ENCODE data around the gene NTRK2.

The NTRK2 gene

DNA sequence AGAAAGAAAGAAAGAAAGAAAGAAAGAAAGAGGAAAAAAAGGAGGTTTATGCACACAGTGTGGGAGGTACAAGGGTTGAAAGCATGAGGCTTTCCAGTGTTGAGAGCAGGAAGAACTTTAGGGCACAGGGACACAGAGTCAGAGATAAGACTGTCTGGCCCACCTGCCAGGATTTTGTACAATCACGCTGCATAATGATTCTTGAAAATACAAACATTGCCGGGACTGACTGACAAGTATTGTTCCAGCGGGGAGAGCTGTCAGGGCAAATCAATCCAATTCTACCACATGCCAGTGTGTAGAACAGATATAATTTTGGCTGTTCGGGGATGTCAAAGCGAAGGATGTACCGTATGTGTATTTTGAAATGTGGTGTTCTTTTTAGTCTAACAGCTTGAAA is 254.7 kb downstream of the NTRK2 start:
- Histone ChIP-seq H3K4me1 (ENCODE audit: insufficient read depth, low read length) (peaks cover 36% of the 10 kb centered on the region), H3K36me3 (ENCODE audit: insufficient read depth, low read length) (no peaks in the 10 kb centered on the region), H3K27me3 (ENCODE audit: insufficient read depth, low read length) (no peaks in the 10 kb centered on the region), H2AFZ (ENCODE audit: low read depth, low read length) (no peak overlapping the region), H3K4me3 (ENCODE audit: low read length) (no peak overlapping the region), H3K9me3 (ENCODE audit: low read length) (no peaks in the 10 kb centered on the region)

DNA sequence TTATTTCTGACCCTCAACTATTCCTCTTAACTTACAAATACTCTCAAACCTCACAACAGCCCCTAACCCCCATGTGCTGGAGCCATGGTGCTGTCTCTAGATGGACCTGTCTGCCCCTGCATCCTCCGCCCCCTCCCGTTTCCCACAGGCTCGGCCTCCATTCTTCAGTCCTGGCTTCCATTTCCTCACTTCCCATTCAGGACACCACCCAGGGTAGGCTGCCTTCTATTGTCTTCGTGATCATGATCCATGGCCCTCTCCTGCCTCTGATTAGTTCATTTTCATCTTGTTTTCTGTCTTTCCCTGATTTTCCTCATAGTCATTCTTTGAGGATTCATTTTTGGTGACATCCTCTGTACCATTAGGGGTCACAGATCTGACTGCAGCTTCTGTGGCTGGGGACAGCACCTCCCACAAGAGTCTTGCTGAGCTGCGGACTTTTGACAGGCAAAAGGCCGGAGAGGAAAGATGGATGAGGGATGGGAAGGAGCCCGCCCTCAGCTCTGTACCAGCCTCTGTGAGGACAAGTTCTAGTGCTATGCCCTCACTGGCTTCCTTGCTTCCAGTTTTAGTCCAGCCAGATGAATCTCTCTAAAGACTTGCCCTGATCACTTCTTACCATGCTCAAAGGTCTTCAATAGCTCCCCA is 255.8 kb downstream of the NTRK2 start:
- H3K36me3 ChIP-seq (ENCODE audit: insufficient read depth, low read length), result no peaks in the 10 kb centered on the region
- H2AFZ ChIP-seq (ENCODE audit: low read depth, low read length), result no peak overlapping the region
- peaks cover 36% of the 10 kb centered on the region for H3K4me1 ChIP-seq (ENCODE audit: insufficient read depth, low read length)
- no peak overlapping the region for H3K4me3 ChIP-seq (ENCODE audit: low read length)
- H3K27me3 ChIP-seq (ENCODE audit: insufficient read depth, low read length), result no peaks in the 10 kb centered on the region
- no peaks in the 10 kb centered on the region for H3K9me3 ChIP-seq (ENCODE audit: low read length)

DNA sequence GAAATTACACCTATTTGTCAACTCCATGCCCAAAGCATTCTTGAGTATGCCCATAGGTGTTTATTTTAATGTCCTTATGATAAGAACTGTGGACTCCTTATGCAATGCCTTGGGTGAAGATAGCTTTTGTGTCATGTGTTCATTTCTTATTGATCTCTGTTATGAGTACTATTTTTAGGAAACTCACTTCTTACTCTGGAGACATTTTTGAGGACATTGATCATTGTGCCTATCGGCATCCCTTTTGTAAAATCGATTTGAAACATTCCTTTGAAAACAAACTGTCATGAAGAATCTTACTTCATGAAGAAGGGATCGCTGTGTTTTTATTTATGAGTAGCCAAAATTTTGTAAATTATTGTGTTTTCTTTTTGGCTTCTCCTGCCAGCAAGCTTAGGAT is 257.3 kb downstream of the NTRK2 start:
- Histone ChIP-seq H3K9me3 (ENCODE audit: low read length) (no peaks in the 10 kb centered on the region), H3K27me3 (ENCODE audit: insufficient read depth, low read length) (no peaks in the 10 kb centered on the region), H3K36me3 (ENCODE audit: insufficient read depth, low read length) (no peaks in the 10 kb centered on the region), H3K4me1 (ENCODE audit: insufficient read depth, low read length) (peaks cover 36% of the 10 kb centered on the region), H3K4me3 (ENCODE audit: low read length) (no peak overlapping the region), H2AFZ (ENCODE audit: low read depth, low read length) (no peak overlapping the region)

DNA sequence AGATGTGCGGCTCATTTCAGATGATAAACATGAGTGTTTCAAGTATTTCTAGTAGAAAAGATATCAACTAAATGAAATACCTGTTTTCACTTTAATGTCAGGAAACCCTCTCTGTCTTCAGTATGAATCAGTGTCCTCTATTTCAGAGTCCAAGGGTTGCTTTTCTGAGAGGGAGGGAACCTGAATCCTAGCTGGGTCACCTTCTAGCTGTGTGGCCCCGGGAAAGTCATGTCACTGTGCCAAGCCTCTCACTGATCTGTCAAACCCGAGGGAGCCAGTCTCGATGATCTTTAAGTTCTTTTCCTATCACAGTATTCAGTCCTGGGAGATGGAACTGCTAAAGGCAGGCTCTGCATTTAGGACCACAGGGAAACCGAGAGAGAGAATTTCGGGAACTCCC is 258.9 kb downstream of the NTRK2 start:
- no peaks in the 10 kb centered on the region for H3K27me3 ChIP-seq (ENCODE audit: insufficient read depth, low read length)
- H3K4me1 ChIP-seq (ENCODE audit: insufficient read depth, low read length), result peaks cover 34% of the 10 kb centered on the region
- H3K36me3 ChIP-seq (ENCODE audit: insufficient read depth, low read length), result no peaks in the 10 kb centered on the region
- H2AFZ ChIP-seq (ENCODE audit: low read depth, low read length), result no peak overlapping the region
- no peak overlapping the region for H3K4me3 ChIP-seq (ENCODE audit: low read length)
- H3K9me3 ChIP-seq (ENCODE audit: low read length), result no peaks in the 10 kb centered on the region

DNA sequence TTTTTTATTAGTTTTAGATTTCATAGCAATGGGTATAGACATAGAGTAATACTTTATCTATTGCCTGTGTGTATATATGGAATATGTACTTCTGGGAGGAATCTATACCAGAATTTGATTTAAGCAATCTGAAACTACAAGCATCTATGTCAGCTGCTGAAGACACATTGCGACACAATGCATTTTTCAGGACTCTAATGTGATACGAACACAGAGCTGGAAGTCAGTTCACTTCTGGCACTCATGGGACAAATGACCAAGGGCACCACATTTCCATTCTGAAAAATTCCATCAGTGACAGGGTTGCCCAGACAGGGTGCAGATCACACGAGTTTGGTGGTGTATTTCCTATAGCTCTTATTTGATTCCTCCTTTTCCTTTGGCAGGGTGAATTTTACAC is 259.5 kb downstream of the NTRK2 start:
- H2AFZ ChIP-seq (ENCODE audit: low read depth, low read length), result no peak overlapping the region
- no peaks in the 10 kb centered on the region for H3K27me3 ChIP-seq (ENCODE audit: insufficient read depth, low read length)
- H3K36me3 ChIP-seq (ENCODE audit: insufficient read depth, low read length), result peaks cover 2% of the 10 kb centered on the region
- H3K4me1 ChIP-seq (ENCODE audit: insufficient read depth, low read length), result peaks cover 28% of the 10 kb centered on the region
- no peaks in the 10 kb centered on the region for H3K9me3 ChIP-seq (ENCODE audit: low read length)
- no peak overlapping the region for H3K4me3 ChIP-seq (ENCODE audit: low read length)

DNA sequence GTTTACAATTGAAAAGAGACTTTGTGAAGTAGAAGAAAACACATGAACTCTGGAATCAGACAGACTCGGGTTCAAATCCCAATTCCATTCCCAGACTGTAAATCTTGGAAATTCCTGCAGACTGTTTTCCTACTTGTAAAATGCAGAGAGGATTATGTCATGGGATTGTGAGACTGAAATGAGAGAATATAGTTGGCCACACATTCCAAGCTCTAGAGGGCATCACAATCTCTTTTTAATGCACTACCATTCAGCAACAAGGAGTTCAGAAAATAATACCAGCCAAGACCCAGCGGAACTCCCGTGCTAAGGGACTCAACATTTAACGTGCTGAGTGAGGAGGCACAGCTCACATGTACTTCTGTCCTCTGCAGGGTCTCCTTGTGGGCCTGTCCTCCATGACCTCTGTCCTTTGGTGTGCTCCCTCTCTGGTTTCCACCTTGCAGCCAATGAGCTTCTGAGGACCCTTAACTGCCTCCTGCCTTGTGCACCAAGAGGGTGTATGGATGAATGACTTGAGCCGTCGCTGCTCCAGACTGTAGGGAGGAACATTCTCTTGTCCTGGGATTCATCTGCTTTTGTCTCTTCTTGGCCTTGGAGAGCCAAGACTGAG is 263.5 kb downstream of the NTRK2 start:
- Histone ChIP-seq H3K36me3 (ENCODE audit: insufficient read depth, low read length) (peaks cover 3% of the 10 kb centered on the region), H3K4me3 (ENCODE audit: low read length) (no peak overlapping the region), H3K4me1 (ENCODE audit: insufficient read depth, low read length) (peaks cover 45% of the 10 kb centered on the region), H3K27me3 (ENCODE audit: insufficient read depth, low read length) (no peaks in the 10 kb centered on the region), H2AFZ (ENCODE audit: low read depth, low read length) (no peak overlapping the region), H3K9me3 (ENCODE audit: low read length) (no peaks in the 10 kb centered on the region)

DNA sequence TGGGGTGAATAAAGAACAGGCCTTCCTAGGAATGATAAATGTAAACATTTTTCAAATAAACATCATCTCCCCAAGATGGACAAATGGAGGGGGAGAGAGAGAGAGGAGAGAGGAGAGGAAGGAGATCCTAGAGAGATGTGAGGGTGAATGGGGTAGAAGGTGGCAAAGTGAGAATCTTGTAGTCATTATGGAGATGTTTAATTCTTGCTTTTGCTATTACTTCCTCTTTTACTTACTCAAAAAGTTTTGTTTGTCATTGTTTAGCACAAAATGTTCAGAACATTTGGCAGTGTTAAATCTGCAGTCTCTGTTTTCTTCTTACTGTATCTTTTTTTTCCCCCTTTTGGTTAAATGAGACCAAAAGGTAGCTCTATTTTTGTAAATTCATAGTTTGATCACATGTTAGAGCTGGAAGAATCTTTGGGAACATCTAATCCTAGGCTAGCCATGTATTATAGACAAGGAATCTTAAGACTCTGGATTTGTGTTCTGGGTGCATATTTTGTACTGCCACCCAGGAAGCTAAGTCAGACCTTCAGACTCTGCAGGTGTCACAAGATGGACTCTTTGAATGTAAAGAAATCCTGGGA is 266.1 kb downstream of the NTRK2 start:
- peaks cover 3% of the 10 kb centered on the region for H3K36me3 ChIP-seq (ENCODE audit: insufficient read depth, low read length)
- no peaks in the 10 kb centered on the region for H3K9me3 ChIP-seq (ENCODE audit: low read length)
- H3K4me1 ChIP-seq (ENCODE audit: insufficient read depth, low read length), result peaks cover 48% of the 10 kb centered on the region
- H2AFZ ChIP-seq (ENCODE audit: low read depth, low read length), result no peak overlapping the region
- no peak overlapping the region for H3K4me3 ChIP-seq (ENCODE audit: low read length)
- H3K27me3 ChIP-seq (ENCODE audit: insufficient read depth, low read length), result no peaks in the 10 kb centered on the region

DNA sequence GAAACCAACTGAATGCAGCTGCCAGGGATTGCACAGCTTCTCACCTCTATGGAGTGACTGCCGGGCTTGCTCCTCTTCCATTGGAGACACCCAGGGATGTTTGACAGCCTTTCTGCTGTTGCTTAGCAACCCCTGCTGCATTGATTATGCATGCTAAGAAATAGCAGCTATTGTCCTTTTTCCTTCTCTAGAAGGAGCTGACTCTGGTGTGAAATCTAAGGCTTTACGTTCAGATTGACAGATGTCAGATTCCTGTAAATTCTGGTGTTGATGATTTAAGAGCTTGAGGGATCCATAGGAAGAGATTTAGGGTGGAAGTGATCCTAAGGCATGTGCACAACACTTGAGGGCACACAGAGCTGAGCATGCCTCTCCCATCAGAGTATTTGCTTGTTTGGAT is 267.7 kb downstream of the NTRK2 start:
- no peak overlapping the region for H2AFZ ChIP-seq (ENCODE audit: low read depth, low read length)
- H3K9me3 ChIP-seq (ENCODE audit: low read length), result no peaks in the 10 kb centered on the region
- H3K4me3 ChIP-seq (ENCODE audit: low read length), result no peak overlapping the region
- peaks cover 48% of the 10 kb centered on the region for H3K4me1 ChIP-seq (ENCODE audit: insufficient read depth, low read length)
- no peaks in the 10 kb centered on the region for H3K27me3 ChIP-seq (ENCODE audit: insufficient read depth, low read length)
- peaks cover 3% of the 10 kb centered on the region for H3K36me3 ChIP-seq (ENCODE audit: insufficient read depth, low read length)

DNA sequence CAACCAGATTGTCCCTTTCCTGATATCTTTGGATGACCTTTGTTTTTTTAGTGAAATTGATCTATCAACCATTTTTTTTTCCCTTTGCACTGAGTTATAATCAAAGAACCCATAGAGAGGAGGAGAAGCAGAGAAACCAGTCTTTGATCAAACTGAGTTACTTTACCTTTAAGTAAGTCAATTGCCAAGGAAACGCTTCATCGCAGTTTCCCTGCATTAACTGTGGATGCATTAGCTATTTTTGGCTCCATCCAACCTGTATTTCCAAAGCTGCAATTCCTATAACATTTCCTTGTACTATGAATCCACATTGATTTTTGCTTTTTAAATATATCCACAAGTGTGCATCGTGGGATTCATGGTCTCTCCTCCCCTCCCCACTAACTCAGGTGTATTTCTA is 268.1 kb downstream of the NTRK2 start:
- H3K9me3 ChIP-seq (ENCODE audit: low read length), result no peaks in the 10 kb centered on the region
- H3K27me3 ChIP-seq (ENCODE audit: insufficient read depth, low read length), result no peaks in the 10 kb centered on the region
- peaks cover 46% of the 10 kb centered on the region for H3K4me1 ChIP-seq (ENCODE audit: insufficient read depth, low read length)
- peaks cover 3% of the 10 kb centered on the region for H3K36me3 ChIP-seq (ENCODE audit: insufficient read depth, low read length)
- H3K4me3 ChIP-seq (ENCODE audit: low read length), result no peak overlapping the region
- no peak overlapping the region for H2AFZ ChIP-seq (ENCODE audit: low read depth, low read length)

DNA sequence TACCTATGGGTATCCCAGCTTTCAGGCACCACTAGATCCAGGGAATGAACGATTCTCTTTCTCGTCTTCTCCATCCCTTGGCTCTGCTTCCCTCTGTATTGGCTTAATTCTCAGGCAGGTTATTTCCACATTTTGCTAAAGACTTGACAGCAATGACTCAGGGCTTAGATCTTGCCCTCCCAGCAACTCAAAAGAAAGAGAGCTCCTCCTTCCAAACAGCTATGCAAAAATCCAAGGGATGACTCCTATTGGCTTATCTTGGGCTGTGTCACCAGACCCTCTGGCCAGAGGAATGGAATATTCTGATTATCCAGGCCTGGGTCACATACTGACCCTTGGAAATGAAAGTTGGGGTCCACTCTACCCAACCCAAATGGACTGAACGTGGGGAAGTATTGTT is 270.2 kb downstream of the NTRK2 start:
- H3K36me3 ChIP-seq (ENCODE audit: insufficient read depth, low read length), result no peaks in the 10 kb centered on the region
- peaks cover 34% of the 10 kb centered on the region for H3K4me1 ChIP-seq (ENCODE audit: insufficient read depth, low read length)
- H2AFZ ChIP-seq (ENCODE audit: low read depth, low read length), result no peak overlapping the region
- H3K27me3 ChIP-seq (ENCODE audit: insufficient read depth, low read length), result no peaks in the 10 kb centered on the region
- no peak overlapping the region for H3K4me3 ChIP-seq (ENCODE audit: low read length)
- no peaks in the 10 kb centered on the region for H3K9me3 ChIP-seq (ENCODE audit: low read length)

DNA sequence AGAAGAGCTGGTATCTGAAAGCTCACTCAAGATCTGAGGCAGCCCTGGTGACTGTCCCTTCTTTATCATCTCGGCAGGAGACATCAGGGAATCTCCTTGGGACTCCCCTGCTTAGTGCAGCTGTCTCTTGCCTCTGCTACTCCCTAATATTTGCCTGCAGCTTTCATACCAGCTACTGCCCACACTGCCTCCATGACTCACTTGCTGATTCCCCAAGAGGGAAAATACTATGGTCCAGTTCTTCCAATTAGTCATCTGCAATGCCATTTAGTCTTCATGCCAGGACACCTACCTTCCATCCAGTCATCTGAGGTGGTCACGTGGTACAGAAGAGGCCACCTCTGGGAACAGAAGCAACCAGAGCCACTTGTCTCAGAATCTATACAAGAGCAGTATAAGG is 270.8 kb downstream of the NTRK2 start:
- H2AFZ ChIP-seq (ENCODE audit: low read depth, low read length), result no peak overlapping the region
- H3K36me3 ChIP-seq (ENCODE audit: insufficient read depth, low read length), result no peaks in the 10 kb centered on the region
- H3K27me3 ChIP-seq (ENCODE audit: insufficient read depth, low read length), result no peaks in the 10 kb centered on the region
- H3K4me3 ChIP-seq (ENCODE audit: low read length), result no peak overlapping the region
- H3K9me3 ChIP-seq (ENCODE audit: low read length), result no peaks in the 10 kb centered on the region
- H3K4me1 ChIP-seq (ENCODE audit: insufficient read depth, low read length), result peaks cover 33% of the 10 kb centered on the region

DNA sequence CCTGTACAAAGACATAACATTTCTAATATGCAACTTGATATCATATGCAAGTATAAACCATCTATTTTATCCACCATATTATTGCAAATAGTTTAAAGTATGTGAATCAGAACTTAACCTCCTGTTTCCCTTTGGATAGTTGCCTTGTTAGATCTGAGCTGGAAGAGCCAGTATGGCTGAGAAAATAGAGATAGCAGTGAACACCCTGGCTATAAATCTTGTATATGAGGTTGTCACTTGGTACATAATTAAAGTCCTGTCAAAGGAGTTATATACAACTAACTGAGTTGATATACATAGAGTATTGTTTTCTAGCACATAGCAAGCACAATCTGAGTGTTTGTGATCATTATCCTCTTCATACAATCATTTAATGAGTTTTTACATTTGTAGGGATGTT is 272.3 kb downstream of the NTRK2 start:
- Histone ChIP-seq H3K36me3 (ENCODE audit: insufficient read depth, low read length) (no peaks in the 10 kb centered on the region), H3K4me1 (ENCODE audit: insufficient read depth, low read length) (peaks cover 29% of the 10 kb centered on the region), H3K4me3 (ENCODE audit: low read length) (no peak overlapping the region), H3K27me3 (ENCODE audit: insufficient read depth, low read length) (no peaks in the 10 kb centered on the region), H2AFZ (ENCODE audit: low read depth, low read length) (no peak overlapping the region), H3K9me3 (ENCODE audit: low read length) (no peaks in the 10 kb centered on the region)

DNA sequence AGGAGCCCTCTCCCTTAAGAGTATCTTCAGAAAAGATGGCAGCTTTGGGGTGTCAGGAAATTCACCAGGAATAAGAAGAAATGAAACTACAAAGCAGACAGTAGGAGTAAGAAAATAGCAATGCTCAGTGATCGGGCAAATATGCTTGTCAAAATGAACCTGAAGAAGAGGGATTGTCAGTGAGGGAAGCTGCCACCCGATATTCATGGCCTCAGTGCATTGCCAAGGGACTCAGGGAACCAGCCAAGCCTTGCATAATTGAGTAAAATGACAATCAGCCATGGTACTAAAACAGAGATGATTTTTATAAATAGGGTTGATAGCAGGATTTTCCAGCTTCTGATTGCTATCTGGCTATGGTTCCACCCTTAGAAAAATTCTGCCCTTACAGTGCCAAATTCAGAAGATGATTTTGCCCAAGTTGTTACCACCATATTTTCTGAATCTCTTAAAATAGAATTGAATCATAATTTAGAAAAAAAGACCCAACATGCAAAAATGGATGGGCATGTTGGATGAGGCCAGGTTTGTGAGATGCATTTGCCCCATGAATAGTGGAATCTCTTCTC is 274.0 kb downstream of the NTRK2 start:
- Histone ChIP-seq H3K36me3 (ENCODE audit: insufficient read depth, low read length) (no peaks in the 10 kb centered on the region), H3K9me3 (ENCODE audit: low read length) (no peaks in the 10 kb centered on the region), H3K27me3 (ENCODE audit: insufficient read depth, low read length) (no peaks in the 10 kb centered on the region), H2AFZ (ENCODE audit: low read depth, low read length) (no peak overlapping the region), H3K4me3 (ENCODE audit: low read length) (no peak overlapping the region), H3K4me1 (ENCODE audit: insufficient read depth, low read length) (peaks cover 20% of the 10 kb centered on the region)

Measured in neuron (in vitro differentiated cells).